ENCODE measurements around the gene RAX. TPM values are rescaled to one million over a fixed set of nuclear protein-coding genes. Genes with fewer than 3 reads are reported as not detected.

RAX gene
- polyA plus RNA-seq, 1 donor (not counting 4 experiments of a cell fraction or from before 2014, with no cell fraction given): not detected

DNA sequence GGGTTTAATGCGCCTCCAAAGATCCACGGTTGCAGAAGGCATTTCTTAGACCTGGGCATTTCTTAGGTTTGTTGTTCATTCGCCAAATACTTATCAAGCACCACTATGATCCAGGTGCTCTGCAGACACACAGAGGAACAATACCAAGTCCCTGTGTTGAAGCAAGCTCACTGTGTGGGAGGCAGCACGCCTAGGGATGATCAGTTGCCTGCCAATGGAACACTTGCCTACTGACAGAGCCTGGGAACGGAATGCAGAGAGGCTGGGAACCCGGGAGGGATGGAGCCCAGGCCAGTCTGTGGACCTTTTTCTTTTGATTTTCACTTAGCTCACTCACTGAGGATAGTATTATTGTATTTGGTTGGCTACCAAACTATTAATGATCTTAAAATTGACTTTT, 55.2 kb downstream of the RAX start:
- H3K9me1 ChIP-seq (ENCODE audit: control insufficient read depth, extremely low read depth, insufficient read depth, low read length): no peaks in the 10 kb centered on the region
- H3K9ac ChIP-seq (ENCODE audit: control insufficient read depth, extremely low read depth, insufficient read depth, low read length): no peak overlapping the region
- H3K36me3 ChIP-seq (ENCODE audit: control insufficient read depth in 2 of 2, extremely low read depth in 1 of 2, insufficient read depth in 2 of 2, low read length in 2 of 2): no peaks in the 10 kb centered on the region
- no peak for TF ChIP-seq EZH2 (IDR thresholded peaks at IDR 0.05; ENCODE audit: low read length)
- TF ChIP-seq, protein P1, sequence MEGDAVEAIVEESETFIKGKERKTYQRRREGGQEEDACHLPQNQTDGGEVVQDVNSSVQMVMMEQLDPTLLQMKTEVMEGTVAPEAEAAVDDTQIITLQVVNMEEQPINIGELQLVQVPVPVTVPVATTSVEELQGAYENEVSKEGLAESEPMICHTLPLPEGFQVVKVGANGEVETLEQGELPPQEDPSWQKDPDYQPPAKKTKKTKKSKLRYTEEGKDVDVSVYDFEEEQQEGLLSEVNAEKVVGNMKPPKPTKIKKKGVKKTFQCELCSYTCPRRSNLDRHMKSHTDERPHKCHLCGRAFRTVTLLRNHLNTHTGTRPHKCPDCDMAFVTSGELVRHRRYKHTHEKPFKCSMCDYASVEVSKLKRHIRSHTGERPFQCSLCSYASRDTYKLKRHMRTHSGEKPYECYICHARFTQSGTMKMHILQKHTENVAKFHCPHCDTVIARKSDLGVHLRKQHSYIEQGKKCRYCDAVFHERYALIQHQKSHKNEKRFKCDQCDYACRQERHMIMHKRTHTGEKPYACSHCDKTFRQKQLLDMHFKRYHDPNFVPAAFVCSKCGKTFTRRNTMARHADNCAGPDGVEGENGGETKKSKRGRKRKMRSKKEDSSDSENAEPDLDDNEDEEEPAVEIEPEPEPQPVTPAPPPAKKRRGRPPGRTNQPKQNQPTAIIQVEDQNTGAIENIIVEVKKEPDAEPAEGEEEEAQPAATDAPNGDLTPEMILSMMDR (optimal IDR thresholded peaks at IDR 0.05 in 1 of 3, IDR thresholded peaks at IDR 0.05 in 1 of 3, conservative IDR thresholded peaks at IDR 0.05 in 1 of 3; ENCODE audit: extremely low read depth in 1 of 3, insufficient read depth in 2 of 3, low read length in 3 of 3): no peak
- H3K27ac ChIP-seq (ENCODE audit: control insufficient read depth, insufficient read depth, low read length): no peak overlapping the region
- dilution Hi-C loops (cut with MboI; ENCODE audit: extremely low pct_ligation_motif_present, low sequenced_read_pairs): no loop called here
- H3K4me2 ChIP-seq (ENCODE audit: control insufficient read depth, extremely low read depth, insufficient read depth, low read depth, low read length): no peak overlapping the region
- no peak overlapping the region for H2AFZ ChIP-seq (ENCODE audit: control insufficient read depth, low read length)
- no peaks in the 10 kb centered on the region for H3K9me3 ChIP-seq (ENCODE audit: control insufficient read depth, low read depth, low read length)
- DNase-seq (ENCODE audit: low read depth, low spot score) (no peak), FAIRE-seq (no peak)
- no peaks in the 10 kb centered on the region for H3K4me1 ChIP-seq (ENCODE audit: control insufficient read depth, extremely low read depth, insufficient read depth, low read length)
- H3K4me3 ChIP-seq (ENCODE audit: control insufficient read depth in 2 of 3, extremely low read depth in 1 of 3, insufficient read depth in 2 of 3, low read depth in 1 of 3, low read length in 3 of 3): no peak overlapping the region
- H4K20me1 ChIP-seq (ENCODE audit: control insufficient read depth, extremely low read depth, insufficient read depth, low read length): no peaks in the 10 kb centered on the region
- peaks cover 72% of the 10 kb centered on the region for H3K27me3 ChIP-seq (ENCODE audit: control insufficient read depth, extremely low read depth, insufficient read depth, low read length)
- H3K79me2 ChIP-seq (ENCODE audit: control insufficient read depth, insufficient read depth, low read length): no peaks in the 10 kb centered on the region

Other genes with a start within 250 kb of the RAX start
- gene SEC11C, start 133.6 kb downstream of the RAX start, polyA plus RNA-seq: 20.5 to 56.5 TPM (median 27.5 TPM) in 3 replicates
- gene GRP, start 53.3 kb downstream of the RAX start, polyA plus RNA-seq: not detected in 3 replicates
- gene CPLX4, start 45.2 kb upstream of the RAX start, polyA plus RNA-seq: not detected in 3 replicates
- gene LMAN1, start 85.8 kb upstream of the RAX start, polyA plus RNA-seq: 30.2 to 55.6 TPM (median 38.1 TPM) in 3 replicates

All from keratinocyte (primary cell).